ENCODE data around the gene EPB41. TPM values are rescaled to one million over a fixed set of nuclear protein-coding genes. Genes with fewer than 3 reads are reported as not detected.

EPB41 gene
- polyA plus RNA-seq, 2 of the 4 experiments (the other 2 are of a cell fraction): 4.9 to 12.8 TPM

- Histone ChIP-seq H3K4me2 (no peak overlapping the region), H3K9me3 (no peaks in the 10 kb centered on the region), H3K4me1 (no peaks in the 10 kb centered on the region), H3K27ac (no peak overlapping the region), H3K4me3 (no peak overlapping the region)
- DNase-seq (ENCODE audit: low read depth in 1 of 2, low spot score in 1 of 2) (no peak), FAIRE-seq (no peak), ATAC-seq (no peak)
- TF ChIP-seq, protein P1, sequence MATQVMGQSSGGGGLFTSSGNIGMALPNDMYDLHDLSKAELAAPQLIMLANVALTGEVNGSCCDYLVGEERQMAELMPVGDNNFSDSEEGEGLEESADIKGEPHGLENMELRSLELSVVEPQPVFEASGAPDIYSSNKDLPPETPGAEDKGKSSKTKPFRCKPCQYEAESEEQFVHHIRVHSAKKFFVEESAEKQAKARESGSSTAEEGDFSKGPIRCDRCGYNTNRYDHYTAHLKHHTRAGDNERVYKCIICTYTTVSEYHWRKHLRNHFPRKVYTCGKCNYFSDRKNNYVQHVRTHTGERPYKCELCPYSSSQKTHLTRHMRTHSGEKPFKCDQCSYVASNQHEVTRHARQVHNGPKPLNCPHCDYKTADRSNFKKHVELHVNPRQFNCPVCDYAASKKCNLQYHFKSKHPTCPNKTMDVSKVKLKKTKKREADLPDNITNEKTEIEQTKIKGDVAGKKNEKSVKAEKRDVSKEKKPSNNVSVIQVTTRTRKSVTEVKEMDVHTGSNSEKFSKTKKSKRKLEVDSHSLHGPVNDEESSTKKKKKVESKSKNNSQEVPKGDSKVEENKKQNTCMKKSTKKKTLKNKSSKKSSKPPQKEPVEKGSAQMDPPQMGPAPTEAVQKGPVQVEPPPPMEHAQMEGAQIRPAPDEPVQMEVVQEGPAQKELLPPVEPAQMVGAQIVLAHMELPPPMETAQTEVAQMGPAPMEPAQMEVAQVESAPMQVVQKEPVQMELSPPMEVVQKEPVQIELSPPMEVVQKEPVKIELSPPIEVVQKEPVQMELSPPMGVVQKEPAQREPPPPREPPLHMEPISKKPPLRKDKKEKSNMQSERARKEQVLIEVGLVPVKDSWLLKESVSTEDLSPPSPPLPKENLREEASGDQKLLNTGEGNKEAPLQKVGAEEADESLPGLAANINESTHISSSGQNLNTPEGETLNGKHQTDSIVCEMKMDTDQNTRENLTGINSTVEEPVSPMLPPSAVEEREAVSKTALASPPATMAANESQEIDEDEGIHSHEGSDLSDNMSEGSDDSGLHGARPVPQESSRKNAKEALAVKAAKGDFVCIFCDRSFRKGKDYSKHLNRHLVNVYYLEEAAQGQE (IDR thresholded peaks at IDR 0.05): no peak
- no peak for TF ChIP-seq MYC (IDR thresholded peaks at IDR 0.05; ENCODE audit: borderline replicate concordance, low read length)
- no peak for TF ChIP-seq TP53 (CRISPR knock-in tag; IDR thresholded peaks at IDR 0.05)
- no peak for TF ChIP-seq GATA3 (IDR thresholded peaks at IDR 0.05; ENCODE audit: borderline replicate concordance)
- no peak for TF ChIP-seq ZNF302 (CRISPR knock-in tag; IDR thresholded peaks at IDR 0.05)
- TF ChIP-seq HDAC2 (IDR thresholded peaks at IDR 0.05): no peak
- TF ChIP-seq, protein P2, sequence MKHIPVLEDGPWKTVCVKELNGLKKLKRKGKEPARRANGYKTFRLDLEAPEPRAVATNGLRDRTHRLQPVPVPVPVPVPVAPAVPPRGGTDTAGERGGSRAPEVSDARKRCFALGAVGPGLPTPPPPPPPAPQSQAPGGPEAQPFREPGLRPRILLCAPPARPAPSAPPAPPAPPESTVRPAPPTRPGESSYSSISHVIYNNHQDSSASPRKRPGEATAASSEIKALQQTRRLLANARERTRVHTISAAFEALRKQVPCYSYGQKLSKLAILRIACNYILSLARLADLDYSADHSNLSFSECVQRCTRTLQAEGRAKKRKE (CRISPR knock-in tag; IDR thresholded peaks at IDR 0.05; ENCODE audit: low read depth): no peak
- no peak for TF ChIP-seq SREBF2 (IDR thresholded peaks at IDR 0.05)
- no peak for TF ChIP-seq POLR2A (IDR thresholded peaks at IDR 0.05; ENCODE audit: low read length)
- TF ChIP-seq FOXS1 (CRISPR knock-in tag; IDR thresholded peaks at IDR 0.05): no peak
- TF ChIP-seq CHD2 (IDR thresholded peaks at IDR 0.05; ENCODE audit: low read length, partially characterized antibody): no peak
- TF ChIP-seq PHF8 (IDR thresholded peaks at IDR 0.05; ENCODE audit: borderline replicate concordance, low read depth): no peak
- no peak for TF ChIP-seq CHD4 (IDR thresholded peaks at IDR 0.05; ENCODE audit: borderline replicate concordance)
- TF ChIP-seq, protein P3, sequence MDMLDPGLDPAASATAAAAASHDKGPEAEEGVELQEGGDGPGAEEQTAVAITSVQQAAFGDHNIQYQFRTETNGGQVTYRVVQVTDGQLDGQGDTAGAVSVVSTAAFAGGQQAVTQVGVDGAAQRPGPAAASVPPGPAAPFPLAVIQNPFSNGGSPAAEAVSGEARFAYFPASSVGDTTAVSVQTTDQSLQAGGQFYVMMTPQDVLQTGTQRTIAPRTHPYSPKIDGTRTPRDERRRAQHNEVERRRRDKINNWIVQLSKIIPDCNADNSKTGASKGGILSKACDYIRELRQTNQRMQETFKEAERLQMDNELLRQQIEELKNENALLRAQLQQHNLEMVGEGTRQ (IDR thresholded peaks at IDR 0.05): no peak
- no peak for TF ChIP-seq ZFP36 (IDR thresholded peaks at IDR 0.05; ENCODE audit: borderline replicate concordance, partially characterized antibody)
- no peak for TF ChIP-seq FOSB (CRISPR knock-in tag; IDR thresholded peaks at IDR 0.05)
- TF ChIP-seq NFE2L2 (conservative IDR thresholded peaks at IDR 0.05; ENCODE audit: low read length): no peak
- ChIA-PET POLR2A (no interaction called here), CTCF (interaction anchor here (1.4 kb wide), 1 partner anchor 29 kb away, joined by 6 read pairs; the partner anchor contains the start of gene TMEM200B)
- WGBS (ENCODE audit: missing lambda C conversion rate): 100% methylated on average over 1 of the region's 1 CpG
These were observed 180.6 kb downstream of the EPB41 start for GRCh38 chr1:29094954-29095353.

GRCh38 chr1:29096231-29096886 is 182.0 kb downstream of the EPB41 start:
- Histone ChIP-seq H3K9me3 (no peaks in the 10 kb centered on the region), H3K4me2 (no peak overlapping the region), H3K27ac (no peak overlapping the region), H3K4me1 (no peaks in the 10 kb centered on the region), H3K4me3 (no peak overlapping the region)
- FAIRE-seq: no peak
- DNase-seq (ENCODE audit: low read depth in 1 of 2, low spot score in 1 of 2): no peak
- POLR2A ChIA-PET: no interaction called here
- CTCF ChIA-PET: interaction anchor here (1.2 to 1.4 kb wide), 2 partner anchors 28 to 101 kb away, joined by 3 to 6 read pairs; partner anchors contain the start of gene TMEM200B
- WGBS (ENCODE audit: missing lambda C conversion rate): 80% methylated on average over 4 of the region's 4 CpGs
- no peak for ATAC-seq
- TF ChIP-seq RFX5 (IDR thresholded peaks at IDR 0.05): no peak
- TF ChIP-seq POLR2AphosphoS2 (conservative IDR thresholded peaks at IDR 0.05; ENCODE audit: low read length): no peak
- no peak for TF ChIP-seq SMC3 (IDR thresholded peaks at IDR 0.05)
- TF ChIP-seq, protein P2 (CRISPR knock-in tag; IDR thresholded peaks at IDR 0.05; ENCODE audit: low read depth): no peak
- TF ChIP-seq, protein P1 (IDR thresholded peaks at IDR 0.05): no peak
- no peak for TF ChIP-seq FOXS1 (CRISPR knock-in tag; IDR thresholded peaks at IDR 0.05)
- no peak for TF ChIP-seq RNF2 (IDR thresholded peaks at IDR 0.05; ENCODE audit: borderline replicate concordance, low read depth)
- TF ChIP-seq HES2 (IDR thresholded peaks at IDR 0.05): no peak
- no peak for TF ChIP-seq E2F6 (IDR thresholded peaks at IDR 0.05; ENCODE audit: borderline replicate concordance, low read depth)
- no peak for TF ChIP-seq EHF (CRISPR knock-in tag; IDR thresholded peaks at IDR 0.05)
- no peak for TF ChIP-seq ZSCAN20 (CRISPR knock-in tag; IDR thresholded peaks at IDR 0.05)
- TF ChIP-seq NFE2L2 (conservative IDR thresholded peaks at IDR 0.05; ENCODE audit: low read length): no peak

Measured in A549 (cell line).